Muscle of back (tissue), 13 donors: Measurements from ENCODE around the gene RDH16. TPM values are rescaled to one million over a fixed set of nuclear protein-coding genes. Genes with fewer than 3 reads are reported as not detected.
A peak's percentile ranks its signal among the peaks of the same experiment; 100 is the strongest.

Source experiments
- DNase-seq, 3 donors: peaks; one replicate each; pipeline versions ENCODE4 v3.0.0 to v3.0.0-alpha.2; 2013
- long read RNA-seq, 9 donors: transcript quantifications; one replicate each; lab custom pipeline, GENCODE V29; 2026
- polyA plus RNA-seq, 10 donors: library from polyadenylated mRNA; unstranded; fragments of 120-200 nt; gene quantifications; one replicate each; pipeline ENCODE4 v1.2.1, GENCODE V29; 2013; ENCODE audit not compliant: insufficient read length in 10 of 10

The RDH16 gene
- under 1 TPM; 0.10 to 0.64 (median 0.39) TPM for polyA plus RNA-seq
- long read RNA-seq, donor 1, result 0 reads
- long read RNA-seq, donor 2, result 0 reads
- long read RNA-seq, donor 3, result 0 reads
- long read RNA-seq, donor 4, result 0 reads
- long read RNA-seq, donor 5, result 0 reads
- long read RNA-seq, donor 6, result 0 reads
- long read RNA-seq, donor 7, result 0 reads
- long read RNA-seq, donor 8, result 0 reads
- long read RNA-seq, donor 9, result 0 reads

GRCh38 chr12:56957229-56958052 is at the start of gene RDH16:
Gene RDH16 (minus strand): TSS chr12:56957608. CDS start chr12:56957462, 146 bp downstream.
- no peak for DNase-seq

GRCh38 chr12:57006809-57007475 is 49.5 kb upstream of the RDH16 start:
- no peak for DNase-seq

- peak; percentile 51 to 76 (median 57) for DNase-seq
Observed at GRCh38 chr12:57005980-57006808, 48.8 kb upstream of the RDH16 start, which contains the start of gene ZBTB39. Gene ZBTB39 (minus strand): TSS chr12:57006546. CDS start chr12:57004917, 1,629 bp downstream.

- DNase-seq, result no peak
Observed at GRCh38 chr12:57004651-57005050, 47.2 kb upstream of the RDH16 start.

- no peak for DNase-seq
Observed at GRCh38 chr12:57003395-57003794, 46.0 kb upstream of the RDH16 start.

- DNase-seq, result peak in 1 of 3 donors; percentile 48
Observed at GRCh38 chr12:57001448-57001906, 44.1 kb upstream of the RDH16 start.

- no peak for DNase-seq
Observed at GRCh38 chr12:57000393-57000792, 43.0 kb upstream of the RDH16 start.

- no peak for DNase-seq
Observed at GRCh38 chr12:56999456-56999855, 42.0 kb upstream of the RDH16 start.

- no peak for DNase-seq
Observed at GRCh38 chr12:56998981-56999380, 41.6 kb upstream of the RDH16 start.

- DNase-seq, result no peak
Observed at GRCh38 chr12:56998316-56998715, 40.9 kb upstream of the RDH16 start.

GRCh38 chr12:56996793-56997545 is 39.6 kb upstream of the RDH16 start:
- no peak for DNase-seq

GRCh38 chr12:56995930-56996496 is 38.6 kb upstream of the RDH16 start:
- DNase-seq, result no peak

- DNase-seq, result no peak
Observed at GRCh38 chr12:56995201-56995929, 38.0 kb upstream of the RDH16 start.

- no peak for DNase-seq
Observed at GRCh38 chr12:56994231-56994746, 36.9 kb upstream of the RDH16 start.

- DNase-seq, result no peak
Observed at GRCh38 chr12:56993346-56993745, 35.9 kb upstream of the RDH16 start.

GRCh38 chr12:56991319-56992246 is 34.2 kb upstream of the RDH16 start:
- peak in 2 of 3 donors; percentile 19 to 64 for DNase-seq

- no peak for DNase-seq
Observed at GRCh38 chr12:56990648-56991318, 33.4 kb upstream of the RDH16 start.
